Adipocyte (in vitro differentiated cells): ENCODE results near the gene OR13J1.

Experiments used
- DNase-seq: peaks from one replicate; pipeline ENCODE4 v3.0.0-alpha.2; 2015; ENCODE audit warnings: low read depth
- H3K27me3 ChIP-seq: replicated peaks from 2 replicates; pipeline ENCODE4 v1.7.0; 2013; ENCODE audit warnings: mild to moderate bottlenecking, low read length, moderate library complexity; ENCODE audit not compliant: control insufficient read depth, insufficient read depth
- H3K36me3 ChIP-seq: 2 replicates; pipeline ENCODE4 v1.7.0; 2013; ENCODE audit warnings: low read length, mild to moderate bottlenecking, moderate library complexity; ENCODE audit not compliant: control insufficient read depth, insufficient read depth, severe bottlenecking
- H3K4me1 ChIP-seq: 2 replicates; pipeline ENCODE4 v1.7.0; 2013; ENCODE audit warnings: mild to moderate bottlenecking, low read length, moderate library complexity; ENCODE audit not compliant: control insufficient read depth, insufficient read depth
- H3K4me3 ChIP-seq: 2 replicates; pipeline ENCODE4 v1.7.0; 2013; ENCODE audit warnings: mild to moderate bottlenecking, low read length, moderate library complexity
- H3K9ac ChIP-seq: 2 replicates; pipeline ENCODE4 v1.7.0; 2013; ENCODE audit warnings: mild to moderate bottlenecking, low read length, moderate library complexity
- H3K9me3 ChIP-seq: 2 replicates; pipeline ENCODE4 v1.7.0; 2013; ENCODE audit warnings: mild to moderate bottlenecking, low read length, moderate library complexity; ENCODE audit not compliant: control insufficient read depth

Gene OR13J1

GRCh38 chr9:35828716-35829083 lies 41.5 kb downstream of the OR13J1 start, which contains the start of gene FAM221B:
TSS of gene FAM221B (minus strand) at chr9:35828732. CDS start at chr9:35826161, 2,571 bp downstream.
- peak within 1 kb of the TSS; percentile 90 for H3K4me3 ChIP-seq
- DNase-seq: no peak
- H3K4me1 ChIP-seq: peaks cover 38% of the 10 kb centered on the region
- H3K27me3 ChIP-seq: no peaks in the 10 kb centered on the region
- no peaks in the 10 kb centered on the region for H3K9me3 ChIP-seq
- no peaks in the 10 kb centered on the region for H3K36me3 ChIP-seq
- H3K9ac ChIP-seq: peak within 1 kb of the TSS; percentile 92

GRCh38 chr9:35827486-35827885 lies 42.7 kb downstream of the OR13J1 start:
- peak; percentile 89 for DNase-seq
- no peaks in the 10 kb centered on the region for H3K9me3 ChIP-seq
- no peaks in the 10 kb centered on the region for H3K36me3 ChIP-seq
- peaks cover 35% of the 10 kb centered on the region for H3K4me1 ChIP-seq
- H3K9ac ChIP-seq: peak overlapping the region; percentile 44
- H3K4me3 ChIP-seq: no peak overlapping the region
- H3K27me3 ChIP-seq: no peaks in the 10 kb centered on the region

- Histone ChIP-seq H3K4me3 (no peak overlapping the region), H3K27me3 (no peaks in the 10 kb centered on the region), H3K4me1 (peaks cover 35% of the 10 kb centered on the region), H3K9ac (peak overlapping the region; percentile 50), H3K9me3 (no peaks in the 10 kb centered on the region), H3K36me3 (no peaks in the 10 kb centered on the region)
- DNase-seq: peak; percentile 82
Measured at GRCh38 chr9:35826071-35826701, 44.0 kb downstream of the OR13J1 start.

- H3K27me3 ChIP-seq: no peaks in the 10 kb centered on the region
- H3K36me3 ChIP-seq: no peaks in the 10 kb centered on the region
- peak; percentile 7 for DNase-seq
- no peak overlapping the region for H3K9ac ChIP-seq
- no peak overlapping the region for H3K4me3 ChIP-seq
- H3K9me3 ChIP-seq: no peaks in the 10 kb centered on the region
- H3K4me1 ChIP-seq: peaks cover 21% of the 10 kb centered on the region
Measured at GRCh38 chr9:35822926-35823325, 47.3 kb downstream of the OR13J1 start.

- peak; percentile 63 for DNase-seq
Measured at GRCh38 chr9:35820076-35820475, 50.1 kb downstream of the OR13J1 start.

More at GRCh38 chr9:35820076-35820475, 50.1 kb downstream of the OR13J1 start:
- H3K4me3 ChIP-seq: no peak overlapping the region
- peaks cover 6% of the 10 kb centered on the region for H3K4me1 ChIP-seq
- no peaks in the 10 kb centered on the region for H3K36me3 ChIP-seq
- H3K27me3 ChIP-seq: no peaks in the 10 kb centered on the region
- H3K9ac ChIP-seq: no peak overlapping the region
- no peaks in the 10 kb centered on the region for H3K9me3 ChIP-seq
